GM12801 (cell line): Measurements from ENCODE around the gene ACP7.

Experiments
- TF ChIP-seq, protein P1 (sequence below): IDR thresholded peaks from one replicate; pipeline ENCODE4 v1.5.1; 2011; ENCODE audit warnings: control low read depth; ENCODE audit not compliant: insufficient read length; ENCODE audit errors: extremely low read depth

Gene ACP7

DNA sequence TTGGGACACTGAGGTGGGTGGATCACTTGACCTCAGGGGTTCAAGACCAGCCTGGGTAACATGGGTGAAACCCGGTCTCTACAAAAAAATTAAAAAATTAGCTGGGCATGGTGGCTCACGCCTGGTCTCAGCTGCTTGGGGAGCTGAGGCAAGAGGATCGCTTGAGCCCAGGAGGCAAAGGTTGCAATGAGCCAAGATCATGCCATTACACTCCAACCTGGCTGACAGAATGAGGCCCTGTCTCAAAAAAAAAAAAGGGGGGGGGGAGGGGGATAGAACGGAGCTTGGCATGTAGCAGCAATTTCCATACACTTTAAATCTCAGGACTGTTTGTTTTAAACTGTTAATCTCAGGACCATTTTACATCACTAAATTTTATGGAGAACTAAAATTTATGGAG lies 2.2 kb downstream of the ACP7 start:
- TF ChIP-seq, protein P1, sequence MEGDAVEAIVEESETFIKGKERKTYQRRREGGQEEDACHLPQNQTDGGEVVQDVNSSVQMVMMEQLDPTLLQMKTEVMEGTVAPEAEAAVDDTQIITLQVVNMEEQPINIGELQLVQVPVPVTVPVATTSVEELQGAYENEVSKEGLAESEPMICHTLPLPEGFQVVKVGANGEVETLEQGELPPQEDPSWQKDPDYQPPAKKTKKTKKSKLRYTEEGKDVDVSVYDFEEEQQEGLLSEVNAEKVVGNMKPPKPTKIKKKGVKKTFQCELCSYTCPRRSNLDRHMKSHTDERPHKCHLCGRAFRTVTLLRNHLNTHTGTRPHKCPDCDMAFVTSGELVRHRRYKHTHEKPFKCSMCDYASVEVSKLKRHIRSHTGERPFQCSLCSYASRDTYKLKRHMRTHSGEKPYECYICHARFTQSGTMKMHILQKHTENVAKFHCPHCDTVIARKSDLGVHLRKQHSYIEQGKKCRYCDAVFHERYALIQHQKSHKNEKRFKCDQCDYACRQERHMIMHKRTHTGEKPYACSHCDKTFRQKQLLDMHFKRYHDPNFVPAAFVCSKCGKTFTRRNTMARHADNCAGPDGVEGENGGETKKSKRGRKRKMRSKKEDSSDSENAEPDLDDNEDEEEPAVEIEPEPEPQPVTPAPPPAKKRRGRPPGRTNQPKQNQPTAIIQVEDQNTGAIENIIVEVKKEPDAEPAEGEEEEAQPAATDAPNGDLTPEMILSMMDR, result no peak

DNA sequence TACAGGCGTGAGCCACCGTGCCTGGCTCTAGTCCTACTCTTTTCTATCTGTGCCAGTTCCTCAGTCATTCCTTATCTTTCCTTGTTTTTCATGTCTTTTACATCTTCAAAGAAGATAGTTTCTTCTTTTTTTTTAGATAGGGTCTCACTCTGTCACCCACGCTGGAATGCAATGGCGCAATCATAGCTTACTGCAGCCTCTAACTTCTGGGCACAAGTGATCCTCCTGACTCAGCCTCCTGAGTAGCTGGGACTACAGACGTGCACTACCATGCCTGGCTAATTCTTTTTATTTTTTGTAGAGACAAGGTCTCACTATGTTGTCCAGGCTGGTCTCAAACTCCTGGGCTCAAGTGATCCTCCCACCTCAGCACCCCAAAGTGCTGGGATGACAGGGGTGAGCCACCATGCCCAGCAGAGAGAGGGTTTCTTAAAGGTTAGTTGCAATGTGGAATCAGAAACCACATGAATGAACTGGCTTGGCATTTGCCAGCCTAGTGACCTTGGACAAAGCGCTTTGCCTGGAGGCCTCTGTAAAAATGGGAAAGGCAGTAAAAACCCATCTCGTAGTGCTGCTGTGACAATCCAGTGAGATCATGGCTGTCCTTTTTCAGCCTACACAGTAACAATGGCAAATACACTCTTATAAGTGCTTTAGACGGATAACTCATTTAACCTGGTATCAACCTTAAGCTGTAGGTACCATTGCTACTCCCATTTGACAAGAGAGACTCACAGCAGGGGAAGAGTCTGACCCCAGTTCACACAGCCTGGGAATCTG lies 3.9 kb downstream of the ACP7 start:
- TF ChIP-seq, protein P1, result no peak

DNA sequence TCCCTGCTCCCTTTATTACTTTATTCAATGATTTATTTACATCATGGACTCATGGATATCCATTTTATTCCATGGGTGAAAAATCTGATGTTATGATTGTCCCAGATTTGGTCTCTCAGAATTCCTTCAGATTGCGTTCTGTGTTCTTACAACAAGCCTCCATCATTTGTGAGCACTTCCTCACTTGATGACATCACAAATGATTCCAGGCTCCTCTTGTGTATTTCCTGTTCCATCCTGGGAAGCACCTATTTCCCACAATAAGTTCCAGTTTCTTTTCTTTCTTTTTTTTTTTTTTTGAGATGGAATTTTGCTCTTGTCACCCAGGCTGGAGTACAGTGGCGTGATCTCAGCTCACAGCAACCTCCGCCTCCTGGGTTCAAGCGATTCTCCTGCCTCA lies 6.7 kb downstream of the ACP7 start:
- TF ChIP-seq, protein P1, result no peak

DNA sequence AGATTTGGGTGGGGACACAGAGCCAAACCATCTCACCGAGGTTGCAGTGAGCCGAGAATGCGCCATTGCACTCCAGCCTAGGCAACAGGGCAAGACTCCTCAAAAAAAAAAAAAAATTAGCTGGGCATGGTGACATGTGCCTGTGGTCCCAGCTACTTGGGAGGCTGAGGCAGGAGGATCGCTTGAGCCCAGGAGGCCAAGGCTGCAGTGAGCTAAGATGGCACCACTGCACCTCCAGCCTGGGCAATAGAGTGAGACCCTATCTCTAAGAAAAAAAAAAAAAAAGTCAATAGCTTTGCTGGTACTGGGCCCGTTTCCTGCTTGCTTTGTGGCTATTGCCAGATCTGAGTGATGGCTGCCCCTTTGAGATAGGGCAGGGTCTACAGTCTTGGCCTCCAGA lies 13.1 kb downstream of the ACP7 start:
- TF ChIP-seq, protein P1, result no peak

DNA sequence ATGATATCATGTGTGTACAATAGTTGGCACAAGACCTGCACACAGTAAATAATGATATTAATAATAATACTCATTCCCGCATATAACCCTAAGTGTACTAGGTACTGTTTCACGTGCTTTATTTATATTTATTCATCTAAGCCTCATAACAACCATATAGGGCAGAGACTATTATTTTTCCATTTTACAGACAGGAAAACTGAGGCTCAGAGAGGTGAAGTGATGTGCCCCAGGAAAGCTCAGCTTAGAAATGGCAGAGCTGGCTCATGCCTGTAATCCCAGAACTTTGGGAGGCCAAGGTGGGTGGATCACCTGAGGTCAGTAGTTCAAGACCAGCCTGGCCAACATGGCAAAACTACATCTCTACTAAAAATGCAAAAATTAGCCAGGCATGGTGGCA lies 13.6 kb downstream of the ACP7 start:
- TF ChIP-seq, protein P1, result no peak

DNA sequence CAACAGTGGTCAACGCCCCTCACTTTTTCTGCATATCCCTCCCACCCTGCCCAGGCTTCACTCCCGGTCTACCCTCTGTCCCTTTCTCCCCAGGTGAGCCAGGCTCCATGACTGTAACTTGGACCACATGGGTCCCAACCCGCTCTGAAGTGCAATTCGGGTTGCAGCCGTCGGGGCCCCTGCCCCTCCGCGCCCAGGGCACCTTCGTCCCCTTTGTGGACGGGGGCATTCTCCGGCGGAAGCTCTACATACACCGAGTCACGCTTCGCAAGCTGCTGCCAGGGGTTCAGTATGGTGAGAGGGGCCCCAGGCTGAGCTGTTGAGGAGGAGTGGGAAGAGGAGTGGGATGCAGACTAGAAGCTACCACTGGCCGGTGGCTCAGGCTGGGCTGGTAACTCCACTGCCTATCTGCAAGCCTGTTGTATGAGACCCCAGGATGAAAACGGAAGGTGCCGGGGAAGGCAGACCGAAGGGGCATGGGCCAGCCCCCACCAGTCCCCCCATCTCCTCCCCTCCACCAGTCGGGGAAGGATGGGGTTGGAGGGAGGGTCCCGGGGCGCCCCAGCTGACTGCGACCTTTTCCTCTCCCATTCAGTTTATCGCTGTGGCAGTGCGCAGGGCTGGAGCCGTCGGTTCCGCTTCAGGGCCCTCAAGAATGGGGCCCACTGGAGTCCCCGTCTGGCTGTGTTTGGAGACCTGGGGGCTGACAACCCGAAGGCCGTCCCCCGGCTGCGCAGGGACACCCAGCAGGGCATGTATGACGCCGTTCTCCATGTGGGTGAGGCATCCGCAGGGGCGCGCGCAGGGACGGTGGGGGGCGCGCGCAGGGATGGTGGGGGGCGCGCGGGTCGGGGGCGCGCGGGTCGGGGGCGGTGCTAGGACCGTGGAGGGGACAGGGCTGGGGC lies 14.4 kb downstream of the ACP7 start:
- TF ChIP-seq, protein P1, result no peak

DNA sequence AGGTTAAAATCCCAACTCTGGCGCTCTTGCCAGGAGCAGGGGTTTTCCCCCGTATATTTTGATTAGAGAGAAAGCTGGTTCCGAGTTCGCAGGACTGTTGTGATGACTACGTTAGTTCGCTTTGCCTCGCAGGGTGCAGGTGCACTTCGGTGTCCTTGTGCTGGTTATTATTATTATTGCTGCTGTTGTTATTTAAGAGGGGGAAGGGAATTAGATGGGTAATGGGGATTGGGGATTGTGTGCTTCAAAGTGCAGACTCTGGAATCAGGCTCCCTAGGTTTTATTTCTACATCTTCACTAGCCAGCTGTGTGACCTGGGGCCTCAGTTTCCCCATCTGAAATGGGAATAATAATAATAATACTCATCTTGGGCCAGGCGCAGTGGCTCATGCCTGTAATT lies 15.2 kb downstream of the ACP7 start:
- TF ChIP-seq, protein P1, result no peak
